AML-193 (cell line): ENCODE data around the gene XRN2.
"Not testable (repeated sequence)": the region's sequence is repeated elsewhere in the genome, so short reads cannot be mapped to it uniquely, and the experiment has no call there.

Source experiments
- DNase-seq, 2 experiments: peaks; one replicate each; lab custom pipeline; 2025; lab: John Stamatoyannopoulos, UW

Gene XRN2

GRCh38 chr20:21352703-21353102, 49.6 kb downstream of the XRN2 start:
- DNase-seq, result no peak

GRCh38 chr20:21353236-21353635, 50.1 kb downstream of the XRN2 start:
- DNase-seq, result no peak

- no peak for DNase-seq
Measured at GRCh38 chr20:21355981-21356380, 52.9 kb downstream of the XRN2 start.

GRCh38 chr20:21356386-21356785, 53.3 kb downstream of the XRN2 start:
- no peak for DNase-seq

GRCh38 chr20:21357844-21358243, 54.7 kb downstream of the XRN2 start:
- no peak for DNase-seq

- DNase-seq, result no peak
Measured at GRCh38 chr20:21358737-21359136, 55.6 kb downstream of the XRN2 start.

- no peak for DNase-seq
Measured at GRCh38 chr20:21360705-21361104, 57.6 kb downstream of the XRN2 start.

GRCh38 chr20:21361266-21361665, 58.1 kb downstream of the XRN2 start:
- peak; percentile 76 to 87 for DNase-seq

GRCh38 chr20:21364413-21364812, 61.3 kb downstream of the XRN2 start:
- no peak for DNase-seq

GRCh38 chr20:21365771-21366170, 62.6 kb downstream of the XRN2 start:
- no peak for DNase-seq

- DNase-seq, result not testable (repeated sequence)
Measured at GRCh38 chr20:21366273-21366672, 63.1 kb downstream of the XRN2 start.

GRCh38 chr20:21368791-21369190, 65.7 kb downstream of the XRN2 start:
- no peak for DNase-seq

GRCh38 chr20:21371193-21371592, 68.1 kb downstream of the XRN2 start:
- DNase-seq, result no peak

- DNase-seq, result no peak
Measured at GRCh38 chr20:21372016-21372415, 68.9 kb downstream of the XRN2 start.

GRCh38 chr20:21373436-21373835, 70.3 kb downstream of the XRN2 start:
- no peak for DNase-seq

GRCh38 chr20:21376626-21377025, 73.5 kb downstream of the XRN2 start:
- no peak for DNase-seq

- DNase-seq, result no peak
Measured at GRCh38 chr20:21377701-21378100, 74.6 kb downstream of the XRN2 start.

- DNase-seq, result no peak
Measured at GRCh38 chr20:21378259-21378658, 75.1 kb downstream of the XRN2 start.

- no peak for DNase-seq
Measured at GRCh38 chr20:21380711-21381110, 77.6 kb downstream of the XRN2 start.

GRCh38 chr20:21381619-21382018, 78.5 kb downstream of the XRN2 start:
- DNase-seq, result no peak

- DNase-seq, result no peak
Measured at GRCh38 chr20:21384308-21384892, 81.3 kb downstream of the XRN2 start.

GRCh38 chr20:21386111-21386510, 83.0 kb downstream of the XRN2 start:
- DNase-seq, result no peak

GRCh38 chr20:21387528-21387927, 84.4 kb downstream of the XRN2 start:
- DNase-seq, result no peak

- no peak for DNase-seq
Measured at GRCh38 chr20:21388566-21388965, 85.4 kb downstream of the XRN2 start.

- no peak for DNase-seq
Measured at GRCh38 chr20:21389368-21389767, 86.2 kb downstream of the XRN2 start.
